ENCODE results near the gene ZNF775.
A peak's percentile ranks its signal among the peaks of the same experiment; 100 is the strongest.

ZNF775 gene

DNA sequence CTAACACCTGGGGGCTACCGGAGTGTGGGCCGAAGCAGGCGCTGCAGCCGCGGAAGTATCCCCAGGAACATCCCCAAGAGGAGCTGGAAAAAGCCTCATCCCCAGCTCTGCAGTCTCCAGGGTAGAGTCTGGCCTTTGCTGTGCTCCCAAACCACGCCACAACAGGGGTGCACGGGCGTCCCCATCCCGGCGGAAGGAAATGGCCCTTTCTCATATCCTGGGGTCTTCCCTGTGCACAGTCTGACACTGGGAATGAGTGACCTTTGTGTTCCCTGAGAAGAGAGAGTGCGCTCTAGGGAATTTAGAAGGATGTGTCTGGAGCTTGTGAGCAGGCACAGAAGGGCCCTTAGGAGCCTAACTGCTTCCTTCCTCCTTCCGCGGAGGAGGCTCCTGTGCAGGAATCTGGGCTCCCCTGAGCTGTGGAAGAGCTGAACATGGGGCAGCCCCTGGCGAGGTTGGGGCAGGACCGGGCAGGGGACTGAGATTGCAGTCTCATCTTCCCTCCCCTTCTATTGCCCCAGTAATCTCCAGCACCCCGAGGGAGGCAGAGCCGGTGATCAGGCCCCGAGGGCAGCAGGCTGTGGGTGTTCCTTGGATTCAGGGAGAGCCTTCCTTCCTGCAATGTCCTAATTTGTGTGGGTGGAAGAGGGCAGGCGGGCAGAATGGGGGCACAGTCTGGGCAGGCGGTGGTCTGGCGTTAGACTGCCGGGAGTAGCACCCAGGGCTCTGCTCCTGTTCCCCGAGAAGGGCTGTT, 9.2 kb upstream of the ZNF775 start:
- Histone ChIP-seq H2AFZ (ENCODE audit: low read length, unreplicated experiment) (peak overlapping the region; percentile 69), H3K4me1 (ENCODE audit: control insufficient read depth, insufficient read depth, low read length, unreplicated experiment) (peaks cover 10% of the 10 kb centered on the region), H3K27me3 (ENCODE audit: insufficient read depth, low read length) (no peaks in the 10 kb centered on the region), H3K79me2 (ENCODE audit: control insufficient read depth, insufficient read depth, low read length, unreplicated experiment) (peaks cover 28% of the 10 kb centered on the region), H3K36me3 (ENCODE audit: insufficient read depth, low read length) (no peaks in the 10 kb centered on the region), H3K27ac (ENCODE audit: low read depth, low read length) (no peak overlapping the region), H3K4me3 (ENCODE audit: low read depth, low read length) (peak overlapping the region; percentile 94)

GRCh38 chr7:150370612-150371071, 8.5 kb upstream of the ZNF775 start:
- H3K27ac ChIP-seq (ENCODE audit: low read depth, low read length), result no peak overlapping the region
- H3K36me3 ChIP-seq (ENCODE audit: insufficient read depth, low read length), result no peaks in the 10 kb centered on the region
- H3K4me3 ChIP-seq (ENCODE audit: low read depth, low read length), result peak overlapping the region; percentile 94; the same call in 1 of the 2 replicates
- H3K79me2 ChIP-seq (ENCODE audit: control insufficient read depth, insufficient read depth, low read length, unreplicated experiment), result peaks cover 28% of the 10 kb centered on the region
- H3K4me1 ChIP-seq (ENCODE audit: control insufficient read depth, insufficient read depth, low read length, unreplicated experiment), result peaks cover 10% of the 10 kb centered on the region
- H3K27me3 ChIP-seq (ENCODE audit: insufficient read depth, low read length), result no peaks in the 10 kb centered on the region
- no peak overlapping the region for H2AFZ ChIP-seq (ENCODE audit: low read length, unreplicated experiment)

GRCh38 chr7:150371131-150371995, 7.8 kb upstream of the ZNF775 start:
- Histone ChIP-seq H3K27me3 (ENCODE audit: insufficient read depth, low read length) (no peaks in the 10 kb centered on the region), H3K4me3 (ENCODE audit: low read depth, low read length) (no peak overlapping the region), H3K36me3 (ENCODE audit: insufficient read depth, low read length) (no peaks in the 10 kb centered on the region), H2AFZ (ENCODE audit: low read length, unreplicated experiment) (no peak overlapping the region), H3K4me1 (ENCODE audit: control insufficient read depth, insufficient read depth, low read length, unreplicated experiment) (peaks cover 10% of the 10 kb centered on the region), H3K79me2 (ENCODE audit: control insufficient read depth, insufficient read depth, low read length, unreplicated experiment) (peaks cover 28% of the 10 kb centered on the region), H3K27ac (ENCODE audit: low read depth, low read length) (no peak overlapping the region)

GRCh38 chr7:150371996-150372270, 7.2 kb upstream of the ZNF775 start:
- H3K36me3 ChIP-seq (ENCODE audit: insufficient read depth, low read length), result no peaks in the 10 kb centered on the region
- H3K79me2 ChIP-seq (ENCODE audit: control insufficient read depth, insufficient read depth, low read length, unreplicated experiment), result peaks cover 28% of the 10 kb centered on the region
- no peak overlapping the region for H3K27ac ChIP-seq (ENCODE audit: low read depth, low read length)

GRCh38 chr7:150372271-150373048, 6.7 kb upstream of the ZNF775 start:
- H3K4me3 ChIP-seq (ENCODE audit: low read depth, low read length), result no peak overlapping the region
- peaks cover 10% of the 10 kb centered on the region for H3K4me1 ChIP-seq (ENCODE audit: control insufficient read depth, insufficient read depth, low read length, unreplicated experiment)

More at GRCh38 chr7:150371996-150372270, 7.2 kb upstream of the ZNF775 start:
- H3K4me3 ChIP-seq (ENCODE audit: low read depth, low read length), result no peak overlapping the region
- H3K27me3 ChIP-seq (ENCODE audit: insufficient read depth, low read length), result no peaks in the 10 kb centered on the region
- H2AFZ ChIP-seq (ENCODE audit: low read length, unreplicated experiment), result no peak overlapping the region
- peaks cover 10% of the 10 kb centered on the region for H3K4me1 ChIP-seq (ENCODE audit: control insufficient read depth, insufficient read depth, low read length, unreplicated experiment)

GRCh38 chr7:150373049-150373801, 5.9 kb upstream of the ZNF775 start:
- no peaks in the 10 kb centered on the region for H3K36me3 ChIP-seq (ENCODE audit: insufficient read depth, low read length)
- H2AFZ ChIP-seq (ENCODE audit: low read length, unreplicated experiment), result no peak overlapping the region
- H3K4me1 ChIP-seq (ENCODE audit: control insufficient read depth, insufficient read depth, low read length, unreplicated experiment), result peaks cover 15% of the 10 kb centered on the region
- H3K79me2 ChIP-seq (ENCODE audit: control insufficient read depth, insufficient read depth, low read length, unreplicated experiment), result peaks cover 28% of the 10 kb centered on the region
- no peaks in the 10 kb centered on the region for H3K27me3 ChIP-seq (ENCODE audit: insufficient read depth, low read length)
- H3K27ac ChIP-seq (ENCODE audit: low read depth, low read length), result no peak overlapping the region
- H3K4me3 ChIP-seq (ENCODE audit: low read depth, low read length), result no peak overlapping the region

More at GRCh38 chr7:150372271-150373048, 6.7 kb upstream of the ZNF775 start:
- Histone ChIP-seq H2AFZ (ENCODE audit: low read length, unreplicated experiment) (no peak overlapping the region), H3K36me3 (ENCODE audit: insufficient read depth, low read length) (no peaks in the 10 kb centered on the region), H3K79me2 (ENCODE audit: control insufficient read depth, insufficient read depth, low read length, unreplicated experiment) (peaks cover 28% of the 10 kb centered on the region), H3K27me3 (ENCODE audit: insufficient read depth, low read length) (no peaks in the 10 kb centered on the region), H3K27ac (ENCODE audit: low read depth, low read length) (no peak overlapping the region)

GRCh38 chr7:150374026-150374425, 5.1 kb upstream of the ZNF775 start:
- no peak overlapping the region for H2AFZ ChIP-seq (ENCODE audit: low read length, unreplicated experiment)
- no peaks in the 10 kb centered on the region for H3K27me3 ChIP-seq (ENCODE audit: insufficient read depth, low read length)
- H3K4me3 ChIP-seq (ENCODE audit: low read depth, low read length), result no peak overlapping the region
- H3K27ac ChIP-seq (ENCODE audit: low read depth, low read length), result no peak overlapping the region
- H3K36me3 ChIP-seq (ENCODE audit: insufficient read depth, low read length), result no peaks in the 10 kb centered on the region
- H3K4me1 ChIP-seq (ENCODE audit: control insufficient read depth, insufficient read depth, low read length, unreplicated experiment), result peaks cover 19% of the 10 kb centered on the region
- peaks cover 24% of the 10 kb centered on the region for H3K79me2 ChIP-seq (ENCODE audit: control insufficient read depth, insufficient read depth, low read length, unreplicated experiment)

DNA sequence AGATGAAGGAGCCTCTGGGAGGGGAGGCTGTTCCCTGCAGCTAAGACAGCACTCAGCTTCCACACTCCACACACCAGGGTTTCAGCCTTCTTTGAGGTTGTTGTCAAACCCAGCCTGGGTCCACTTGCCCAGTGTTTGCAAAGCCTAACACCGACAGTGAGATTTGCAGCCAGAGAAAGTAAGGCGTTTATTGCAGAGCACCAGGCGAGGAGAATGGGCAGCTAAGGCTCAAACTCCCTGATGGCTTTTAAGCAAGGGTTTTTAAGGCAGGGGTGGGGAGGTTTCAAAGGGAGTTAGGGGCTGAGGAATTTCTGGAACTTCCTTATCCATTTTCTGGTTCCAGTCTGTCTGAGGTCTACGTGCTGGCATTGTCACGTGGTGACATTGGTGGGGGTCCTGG, 4.7 kb upstream of the ZNF775 start:
- Histone ChIP-seq H3K4me3 (ENCODE audit: low read depth, low read length) (no peak overlapping the region), H3K79me2 (ENCODE audit: control insufficient read depth, insufficient read depth, low read length, unreplicated experiment) (peaks cover 20% of the 10 kb centered on the region), H3K27me3 (ENCODE audit: insufficient read depth, low read length) (no peaks in the 10 kb centered on the region), H3K4me1 (ENCODE audit: control insufficient read depth, insufficient read depth, low read length, unreplicated experiment) (peaks cover 19% of the 10 kb centered on the region), H2AFZ (ENCODE audit: low read length, unreplicated experiment) (no peak overlapping the region), H3K36me3 (ENCODE audit: insufficient read depth, low read length) (no peaks in the 10 kb centered on the region), H3K27ac (ENCODE audit: low read depth, low read length) (no peak overlapping the region)

DNA sequence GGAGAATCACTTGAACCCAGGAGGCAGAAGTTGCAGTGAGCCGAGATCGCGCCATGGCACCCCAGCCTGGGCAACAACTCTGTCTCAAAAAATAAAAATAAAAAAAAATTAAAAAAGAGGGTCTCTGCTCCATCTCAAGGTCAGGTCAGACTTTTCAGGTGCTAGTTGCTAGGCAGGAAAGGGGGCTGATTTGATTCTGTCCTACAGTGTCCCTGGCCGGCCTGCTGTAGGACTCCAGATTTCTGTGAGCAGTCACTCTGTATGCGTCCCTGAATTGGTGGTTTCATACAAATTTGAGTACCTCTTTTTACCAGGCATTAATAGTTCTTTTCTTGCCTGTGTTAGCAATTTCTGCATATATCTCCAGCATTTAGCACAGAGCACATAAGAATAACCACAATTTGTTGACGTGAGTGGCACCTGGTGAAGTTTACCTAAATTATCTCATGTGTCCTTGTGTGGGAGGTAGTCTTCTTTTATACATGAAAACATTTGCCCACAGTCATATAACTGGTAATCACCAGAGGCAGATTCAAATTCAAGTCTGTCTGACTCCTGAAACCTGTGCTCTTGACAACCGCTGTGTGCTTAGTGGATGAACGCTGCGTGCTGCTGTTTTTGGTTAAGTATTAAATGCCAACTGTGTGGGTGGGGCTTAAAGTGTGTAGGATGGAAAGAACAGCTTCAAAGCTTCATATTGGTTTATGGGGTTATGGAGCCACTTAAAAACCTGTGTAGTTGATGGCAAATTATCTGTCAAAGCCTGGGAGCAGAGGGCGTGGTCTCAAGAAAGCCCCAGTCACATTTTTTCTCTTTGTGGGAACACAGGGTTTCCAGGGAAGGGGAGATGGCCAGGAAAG, 3.2 kb upstream of the ZNF775 start:
- H3K27me3 ChIP-seq (ENCODE audit: insufficient read depth, low read length), result no peaks in the 10 kb centered on the region
- peaks cover 9% of the 10 kb centered on the region for H3K4me1 ChIP-seq (ENCODE audit: control insufficient read depth, insufficient read depth, low read length, unreplicated experiment)
- H3K36me3 ChIP-seq (ENCODE audit: insufficient read depth, low read length), result no peaks in the 10 kb centered on the region
- no peak overlapping the region for H3K4me3 ChIP-seq (ENCODE audit: low read depth, low read length)
- peaks cover 13% of the 10 kb centered on the region for H3K79me2 ChIP-seq (ENCODE audit: control insufficient read depth, insufficient read depth, low read length, unreplicated experiment)
- no peak overlapping the region for H2AFZ ChIP-seq (ENCODE audit: low read length, unreplicated experiment)
- H3K27ac ChIP-seq (ENCODE audit: low read depth, low read length), result no peak overlapping the region
